GM18499 (cell line): Measurements from ENCODE around the gene ENG.

Source experiments
- ATAC-seq: cut with Tn5 transposase; IDR thresholded peaks from one replicate; pipeline ENCODE4 v1.9.1; 2021; ENCODE audit warnings: moderate number of reproducible peaks; ENCODE audit not compliant: insufficient read depth, unreplicated experiment

The ENG gene

DNA sequence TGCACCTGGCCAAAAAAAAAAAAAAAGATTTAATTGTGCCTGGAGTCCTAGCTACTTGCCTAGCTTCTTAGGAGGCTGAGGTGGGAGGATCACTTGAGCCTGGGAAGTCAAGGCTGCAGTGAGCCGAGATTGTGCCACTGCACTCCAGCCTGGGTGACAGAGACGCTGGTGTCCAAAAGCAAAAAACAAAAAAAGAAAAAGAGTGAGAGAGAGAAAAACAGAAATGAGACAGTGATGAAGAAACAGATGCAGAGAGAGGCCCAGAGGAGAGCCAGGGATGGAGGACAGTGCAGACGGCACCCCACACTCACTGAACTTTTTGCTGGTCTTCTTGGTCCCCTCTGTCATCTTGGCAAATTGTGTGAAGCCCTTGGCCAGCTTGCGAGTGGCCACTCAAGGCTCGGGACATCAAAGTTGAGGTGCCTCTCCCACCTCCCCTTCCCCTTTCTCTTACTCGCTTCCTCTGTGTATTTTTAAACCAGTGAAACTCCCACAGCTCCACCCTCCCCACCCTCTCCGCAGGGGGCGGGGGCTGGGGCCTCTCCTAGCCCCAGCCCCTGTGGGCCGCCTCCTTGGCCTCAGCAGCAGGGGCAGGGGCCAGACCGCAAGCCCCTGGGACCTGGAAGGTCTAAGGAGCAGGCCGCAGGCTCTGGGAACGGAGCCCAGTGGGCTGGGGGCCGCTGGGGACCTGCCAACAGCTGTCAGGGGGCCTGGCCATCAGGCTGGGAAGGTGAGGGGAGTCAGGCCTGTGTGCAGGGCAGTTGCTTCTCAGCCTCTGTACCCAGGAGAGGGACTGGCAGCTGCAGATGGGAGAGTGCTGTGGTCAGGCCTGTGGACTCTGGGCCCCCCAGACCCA, 76.0 kb downstream of the ENG start, which contains the start of gene SH2D3C:
TSS of gene SH2D3C (minus strand) at position 387 of the 856 bp plus-strand sequence. CDS start at position 348, 39 bp downstream.
- ATAC-seq, result no peak

DNA sequence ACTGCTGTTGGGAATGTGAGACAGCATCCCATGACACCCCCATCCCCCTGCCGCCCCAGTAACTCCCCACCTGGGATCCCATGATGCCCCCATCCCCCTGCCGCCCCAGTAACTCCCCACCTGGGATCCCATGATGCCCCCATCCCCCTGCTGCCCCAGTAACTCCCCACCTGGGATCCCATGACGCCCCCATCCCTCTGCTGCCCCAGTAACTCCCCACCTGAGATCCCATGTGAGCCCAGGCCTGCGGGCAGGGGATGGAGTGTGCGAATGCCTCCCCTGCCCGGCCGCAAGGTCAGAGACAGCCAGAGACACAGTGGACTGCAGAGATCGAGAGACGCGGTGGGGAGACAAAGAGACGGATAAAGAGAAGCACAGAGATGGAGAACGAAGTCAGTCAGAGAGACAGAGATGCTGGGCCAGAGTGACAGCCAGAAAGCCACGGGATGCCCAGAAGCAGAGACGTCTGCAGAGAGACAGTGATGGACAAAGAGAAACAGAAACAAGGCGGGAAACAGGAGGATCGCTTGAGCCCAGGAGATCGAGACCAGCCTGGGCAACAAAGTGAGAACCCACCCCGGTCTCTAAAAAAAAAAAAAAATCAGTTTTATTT, 77.0 kb downstream of the ENG start:
- ATAC-seq, result no peak

DNA sequence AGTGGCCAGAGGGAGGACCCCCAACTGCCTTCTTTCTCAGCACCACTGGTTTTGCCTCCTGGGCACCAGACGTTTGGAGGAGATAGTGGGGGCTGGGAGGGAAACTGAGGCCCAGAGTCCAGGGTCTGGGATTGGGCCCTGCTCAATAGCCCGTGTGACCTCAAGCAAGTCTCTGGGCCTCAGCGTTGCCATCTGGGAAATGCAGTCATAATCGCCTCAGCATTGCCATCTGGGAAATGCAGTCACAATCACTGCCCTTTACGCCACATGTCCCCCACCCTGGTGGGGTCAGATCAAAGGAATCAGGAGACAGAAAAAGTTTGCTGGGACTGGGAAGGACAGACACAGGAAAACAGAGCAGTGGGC, 77.6 kb downstream of the ENG start:
- no peak for ATAC-seq

DNA sequence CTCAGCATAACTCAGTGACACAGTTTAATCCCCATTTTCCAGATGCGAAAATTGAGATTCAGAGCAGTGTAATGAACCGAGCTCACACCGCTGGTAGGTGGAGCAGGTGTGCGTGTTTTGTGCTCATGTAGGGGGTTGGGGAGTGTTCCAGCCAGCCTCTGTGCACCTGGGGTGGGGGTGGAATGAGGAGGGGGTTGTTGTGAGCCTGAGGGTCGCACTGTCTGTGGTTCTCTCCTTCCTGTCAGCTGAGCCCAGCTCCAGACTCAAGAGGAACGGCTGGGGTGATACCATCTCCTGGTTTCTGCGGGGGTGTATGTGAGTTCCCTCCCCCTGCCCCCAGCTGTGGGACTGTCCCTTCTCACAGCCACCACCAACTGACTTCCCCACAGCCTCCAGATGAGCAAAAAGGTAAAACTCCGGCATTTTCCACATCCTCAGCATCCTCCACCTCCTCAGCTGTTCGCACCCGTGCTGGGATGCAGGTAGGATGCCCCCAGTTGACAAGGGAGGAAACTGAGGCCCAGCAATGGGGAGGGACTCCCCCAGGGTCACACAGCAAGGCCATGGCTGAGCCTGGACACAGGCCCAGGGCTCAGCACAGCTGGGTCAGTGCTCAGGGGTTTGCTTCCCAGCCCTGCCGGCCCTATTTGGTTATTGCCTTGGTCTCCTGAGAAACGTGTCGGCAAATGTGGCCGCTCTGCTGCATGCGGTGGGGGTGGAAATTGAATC, 78.1 kb downstream of the ENG start:
- ATAC-seq, result no peak

DNA sequence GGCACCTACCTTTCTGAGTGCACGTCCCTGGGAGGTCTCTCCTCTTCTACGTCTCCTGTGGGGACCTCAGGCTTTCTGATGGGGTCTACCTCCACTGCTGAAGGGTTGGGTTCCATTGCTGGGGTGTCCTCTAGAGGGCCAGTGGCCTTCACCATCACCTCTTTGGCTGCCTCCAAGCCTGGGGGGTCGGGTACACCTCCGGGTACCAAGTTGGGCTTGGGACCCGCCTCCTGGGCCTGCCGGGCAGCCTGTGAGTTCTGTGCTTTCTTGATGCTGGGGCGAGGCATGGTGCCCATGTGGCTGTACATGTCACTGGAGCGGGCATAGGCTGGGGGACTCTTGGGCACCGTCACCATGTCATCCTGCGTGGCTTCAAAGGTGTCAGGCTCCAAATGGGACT, 80.5 kb downstream of the ENG start:
- no peak for ATAC-seq

DNA sequence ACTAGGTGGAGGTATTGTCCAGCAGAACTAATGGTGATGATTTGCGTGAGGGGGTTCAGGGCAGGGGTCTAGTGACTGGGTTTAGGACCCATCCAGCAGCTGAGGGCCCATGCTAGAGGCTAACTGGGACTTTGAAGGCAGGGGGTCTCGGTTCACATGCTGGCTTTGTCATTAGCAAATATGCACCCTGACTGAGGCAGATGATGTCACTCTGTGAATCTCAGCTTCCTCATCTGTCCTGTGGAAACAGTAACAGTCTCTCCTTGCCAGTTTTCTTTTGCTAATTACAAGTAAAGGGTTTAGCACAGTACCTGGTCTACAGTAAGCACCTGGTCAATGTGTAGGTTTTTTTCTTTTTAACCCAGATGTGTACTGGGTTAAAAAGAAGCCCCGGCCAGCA, 81.2 kb downstream of the ENG start:
- ATAC-seq, result no peak

DNA sequence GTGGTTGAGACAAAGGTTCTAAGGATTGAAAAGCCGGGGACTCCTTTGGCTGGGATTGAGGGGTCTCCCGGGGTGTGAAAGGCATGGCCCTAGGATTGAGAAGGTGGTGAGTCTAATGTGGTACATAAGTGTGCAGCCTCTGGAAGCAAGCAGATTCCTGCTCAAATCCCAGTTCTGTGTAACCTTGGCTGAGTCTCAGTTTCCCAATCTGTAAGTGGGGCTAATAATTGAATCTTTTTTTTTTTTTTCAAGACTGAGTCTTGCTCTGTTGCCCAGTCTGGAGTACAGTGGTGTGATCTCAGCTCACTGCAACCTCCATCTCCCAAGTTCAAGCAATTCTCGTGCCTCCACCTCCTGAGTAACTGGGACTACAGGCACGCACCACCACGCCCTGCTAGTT, 81.9 kb downstream of the ENG start:
- no peak for ATAC-seq

DNA sequence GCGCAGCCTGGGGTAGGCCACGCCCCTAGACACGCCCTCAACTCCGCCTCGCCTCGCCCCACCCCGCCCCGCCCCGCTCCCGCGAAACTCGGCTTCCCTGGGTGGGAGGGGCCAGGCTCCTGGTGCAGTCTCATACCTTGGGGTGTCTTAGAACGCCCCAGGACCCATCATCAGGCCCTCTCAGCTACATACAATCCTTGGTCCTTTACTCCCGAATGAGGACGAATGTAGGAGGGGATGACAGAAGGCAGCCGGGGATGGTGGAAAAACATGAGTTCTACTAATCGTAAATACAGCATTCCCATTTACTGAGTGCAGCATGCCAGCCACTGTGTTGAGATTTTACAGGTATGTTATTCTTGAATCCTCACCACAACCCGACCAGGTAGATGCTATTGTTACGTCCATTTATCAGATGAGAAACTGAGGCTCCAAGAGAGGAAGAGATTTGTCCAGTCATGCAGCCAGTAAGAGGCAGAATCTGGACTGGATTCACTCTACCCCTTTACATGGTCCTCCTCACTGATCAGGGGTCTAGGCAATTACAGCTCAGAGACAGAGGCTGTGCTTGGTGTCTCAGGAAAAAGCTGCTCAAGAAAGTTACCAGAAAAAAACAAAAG, 82.8 kb downstream of the ENG start:
- no peak for ATAC-seq

DNA sequence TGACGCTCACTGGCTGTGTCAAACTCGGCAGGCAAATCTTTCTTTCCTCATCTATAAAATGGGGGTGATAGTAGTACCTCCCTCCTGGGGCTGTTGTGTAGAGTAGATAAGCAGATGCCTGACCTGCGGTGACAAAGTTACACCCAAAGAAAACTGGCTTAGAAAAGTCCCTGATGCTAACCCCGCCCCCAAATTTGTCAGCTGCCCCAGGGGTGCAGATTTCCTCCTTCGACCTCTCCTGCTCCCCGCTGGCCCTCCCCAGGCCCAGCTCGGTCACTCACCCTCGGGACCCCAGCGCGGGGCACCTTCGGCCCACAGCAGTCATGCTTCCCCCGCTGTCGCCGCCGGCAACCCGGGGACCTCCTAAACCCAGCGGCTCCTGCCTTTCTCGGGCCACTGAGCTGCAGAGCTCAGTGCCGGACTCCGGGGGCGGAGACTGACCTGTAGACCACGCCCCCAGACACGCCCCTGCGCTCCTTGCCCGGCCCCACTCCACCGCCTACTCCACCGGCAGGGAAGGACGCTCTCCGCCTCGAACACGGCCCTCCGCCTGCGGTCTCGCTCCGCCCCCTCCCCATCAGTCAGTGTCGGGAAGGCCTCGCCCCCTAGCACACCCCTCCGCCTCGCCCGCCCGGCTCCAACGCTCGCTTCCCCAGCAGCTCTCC, 83.4 kb downstream of the ENG start:
- ATAC-seq, result peak; percentile 68

DNA sequence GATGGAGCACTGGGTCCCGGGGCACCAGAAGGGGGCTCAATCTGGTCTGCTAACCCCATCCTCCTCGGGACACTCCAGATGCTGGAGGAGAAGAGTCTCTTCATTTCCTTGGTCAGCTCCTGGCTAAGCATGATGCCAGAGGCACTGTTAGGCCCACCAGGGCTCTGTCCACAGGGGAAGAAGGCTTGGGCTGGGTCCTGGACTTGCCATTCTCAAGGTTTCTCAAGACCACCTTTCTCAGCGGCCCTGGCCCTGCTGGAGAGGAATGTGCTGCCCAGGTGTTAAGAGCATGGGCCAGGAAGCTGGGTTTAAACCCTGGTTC, 83.9 kb downstream of the ENG start:
- ATAC-seq, result no peak

DNA sequence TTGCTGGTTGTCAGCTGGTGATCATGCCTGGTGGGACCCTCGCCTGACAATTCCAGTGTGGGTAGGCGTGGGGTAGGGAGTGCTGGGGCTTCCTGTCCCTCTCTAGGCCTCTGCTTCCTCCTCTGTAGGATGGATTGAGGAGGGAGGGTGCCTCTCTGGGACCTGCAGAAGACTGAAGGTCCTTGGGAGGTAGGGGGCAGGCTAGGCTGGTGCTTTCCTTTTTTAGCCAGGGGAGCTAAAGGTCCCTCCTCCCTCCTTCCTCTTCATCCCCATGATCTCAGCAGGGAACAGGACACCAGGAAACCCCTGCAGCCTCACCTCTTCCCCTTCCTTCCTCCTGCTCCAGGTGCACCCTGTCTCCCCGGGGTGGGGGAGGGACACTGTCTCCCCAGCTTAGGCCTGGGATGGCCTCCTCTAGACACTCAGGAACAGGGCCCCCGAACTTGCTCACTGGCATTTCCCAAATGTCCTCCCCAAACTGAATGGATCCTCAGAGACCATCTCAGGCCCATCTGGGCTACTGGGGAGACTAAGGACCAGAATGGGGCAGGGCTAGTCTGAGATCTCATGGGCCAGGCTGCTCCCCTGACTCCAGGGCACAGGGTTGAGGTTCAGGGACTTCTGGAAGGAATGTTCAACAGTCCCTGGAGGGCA, 84.4 kb downstream of the ENG start:
- no peak for ATAC-seq

DNA sequence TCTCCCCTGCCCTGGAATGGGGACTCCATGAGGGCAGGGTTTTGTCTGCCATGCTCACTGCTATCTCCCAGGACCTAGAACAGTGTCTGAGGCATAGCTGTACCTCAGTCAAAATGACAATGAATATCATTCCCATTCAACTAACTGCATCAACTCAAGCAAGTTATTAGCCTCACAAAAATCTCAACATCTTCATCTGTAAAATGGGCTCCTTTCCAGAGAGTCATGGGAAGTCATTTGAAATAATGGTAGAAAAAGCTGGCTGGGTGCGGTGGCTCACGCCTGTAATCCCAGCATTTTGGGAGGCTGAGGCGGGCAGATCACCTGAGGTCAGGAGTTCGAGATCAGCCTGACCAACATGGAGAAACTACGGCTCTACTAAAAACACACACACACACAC, 85.4 kb downstream of the ENG start:
- no peak for ATAC-seq

DNA sequence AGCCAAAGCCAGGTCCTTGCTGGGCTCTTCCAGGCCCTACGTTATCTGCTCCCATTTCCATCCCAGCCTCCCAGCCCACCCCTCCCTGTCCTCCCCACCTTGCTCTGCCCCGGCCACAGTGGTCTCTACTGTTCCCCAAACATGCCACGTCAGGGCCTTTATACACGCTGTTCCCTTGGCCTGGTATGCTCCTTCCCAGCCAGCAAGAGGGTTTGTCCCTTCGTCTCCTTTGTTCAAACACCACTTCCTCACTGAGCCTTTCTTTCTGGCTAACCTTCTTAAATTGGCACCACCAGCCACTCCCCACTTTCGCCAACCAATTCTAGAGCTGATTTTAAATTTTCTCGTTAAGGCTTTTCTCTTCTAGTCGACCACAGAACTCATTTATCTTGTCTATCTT, 85.8 kb downstream of the ENG start:
- ATAC-seq, result no peak

DNA sequence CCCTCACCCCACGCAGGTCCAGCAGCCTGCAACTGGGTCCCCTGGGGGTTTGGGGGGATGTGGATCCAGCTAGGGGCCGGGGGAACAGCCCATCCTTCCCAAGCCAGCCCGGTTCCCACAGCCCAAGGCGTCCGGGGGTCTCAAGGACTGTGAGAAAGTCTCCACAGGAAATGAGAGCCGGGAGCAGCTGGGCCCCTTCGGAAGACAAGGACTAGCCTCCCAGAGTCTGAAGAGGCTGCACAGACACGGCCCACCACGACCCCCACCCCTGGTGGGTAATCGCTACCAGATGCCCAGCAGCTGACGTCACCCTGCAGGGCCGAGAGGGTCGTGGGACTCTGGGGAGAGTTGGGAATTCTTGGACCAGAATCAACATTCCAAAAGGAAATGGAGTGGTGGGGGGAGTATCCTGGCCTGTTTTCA, 86.5 kb downstream of the ENG start:
- ATAC-seq, result no peak

DNA sequence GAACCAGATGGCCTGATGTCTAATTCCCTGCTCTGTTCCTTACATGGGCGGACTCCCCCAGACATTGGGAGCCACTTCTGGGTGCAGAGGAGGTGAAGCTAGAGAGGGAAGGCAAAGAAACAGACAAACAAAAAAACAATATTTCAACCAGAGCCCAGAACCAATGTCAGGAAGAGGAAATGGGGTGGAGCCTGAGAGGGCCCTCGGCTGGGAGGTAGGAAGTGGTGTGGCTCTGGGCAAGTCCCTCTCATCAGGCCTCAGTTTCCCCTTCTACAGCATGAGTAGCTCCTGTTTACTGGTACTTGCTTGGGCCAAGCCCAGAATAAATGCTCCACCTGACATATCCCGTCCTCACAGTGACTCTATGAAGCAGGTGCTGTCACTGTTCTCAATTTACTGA, 87.0 kb downstream of the ENG start:
- ATAC-seq, result no peak

DNA sequence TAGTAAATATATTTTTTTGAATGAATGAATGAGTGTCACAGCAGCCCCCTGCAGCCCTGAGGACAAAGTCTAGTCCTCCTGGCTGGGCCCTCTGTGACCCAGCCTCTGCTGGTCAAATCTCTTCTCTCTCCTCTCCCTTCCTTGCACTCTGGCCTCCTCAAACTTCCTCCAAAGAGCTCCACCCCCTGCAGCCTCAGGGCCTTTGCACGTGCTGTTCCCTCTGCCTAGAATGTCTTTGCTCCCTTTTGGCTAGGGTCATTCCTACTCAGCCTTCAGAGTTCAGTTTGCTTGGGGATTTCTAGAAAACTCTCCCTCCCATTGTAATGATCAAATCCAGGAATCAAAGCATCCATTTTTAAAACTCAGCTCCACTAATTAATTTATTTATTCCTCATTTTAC, 89.0 kb downstream of the ENG start:
- ATAC-seq, result no peak
